HUES64 (cell line): ENCODE measurements around the gene TLCD1. TPM values are rescaled to one million over a fixed set of nuclear protein-coding genes. Genes with fewer than 3 reads are reported as not detected.
A peak's percentile ranks its signal among the peaks of the same experiment; 100 is the strongest.

Experiments
- H3K27ac ChIP-seq: 2 replicates; pipeline ENCODE4 v1.7.0; 2013; ENCODE audit warnings: low read depth, low read length, inconsistent platforms
- H3K27me3 ChIP-seq: 2 replicates; pipeline ENCODE4 v1.6.1; 2013; ENCODE audit warnings: mild to moderate bottlenecking, low read length; ENCODE audit not compliant: insufficient read depth
- H3K36me3 ChIP-seq: 2 replicates; pipeline ENCODE4 v1.6.1; 2013; ENCODE audit warnings: mild to moderate bottlenecking, low read length; ENCODE audit not compliant: insufficient read depth
- H3K4me1 ChIP-seq: 2 replicates; pipeline ENCODE4 v1.6.1; 2013; ENCODE audit warnings: mild to moderate bottlenecking, low read length, moderate library complexity; ENCODE audit not compliant: insufficient read depth
- H3K4me3 ChIP-seq: 2 replicates; pipeline ENCODE4 v1.5.1; 2013; ENCODE audit warnings: mild to moderate bottlenecking, low read length, moderate library complexity
- H3K9ac ChIP-seq: 2 replicates; pipeline ENCODE4 v1.6.1; 2013; ENCODE audit warnings: mild to moderate bottlenecking, low read depth, low read length
- H3K9me3 ChIP-seq: 2 replicates; pipeline ENCODE4 v1.6.1; 2013; ENCODE audit warnings: low read depth, low read length; ENCODE audit not compliant: insufficient read depth
- WGBS: fragments of 150-250, 120-280 bp; methylation state at CpG from one replicate; pipeline ENCODE4 v1.1.7; 2013; ENCODE audit warnings: missing lambda C conversion rate; 5-methylcytosine and 5-hydroxymethylcytosine counted together
- polyA plus RNA-seq, 2 experiments: library from polyadenylated mRNA; stranded (reverse); fragments of 50-300 nt; gene quantifications; one replicate each; pipeline ENCODE4 v1.2.3, GENCODE V29; 2013

TLCD1 gene, protein sequence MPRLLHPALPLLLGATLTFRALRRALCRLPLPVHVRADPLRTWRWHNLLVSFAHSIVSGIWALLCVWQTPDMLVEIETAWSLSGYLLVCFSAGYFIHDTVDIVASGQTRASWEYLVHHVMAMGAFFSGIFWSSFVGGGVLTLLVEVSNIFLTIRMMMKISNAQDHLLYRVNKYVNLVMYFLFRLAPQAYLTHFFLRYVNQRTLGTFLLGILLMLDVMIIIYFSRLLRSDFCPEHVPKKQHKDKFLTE
- 32.9 TPM for polyA plus RNA-seq (2013, experiment 1 of 2)
- polyA plus RNA-seq (2013, experiment 2 of 2), result 35.6 TPM

DNA sequence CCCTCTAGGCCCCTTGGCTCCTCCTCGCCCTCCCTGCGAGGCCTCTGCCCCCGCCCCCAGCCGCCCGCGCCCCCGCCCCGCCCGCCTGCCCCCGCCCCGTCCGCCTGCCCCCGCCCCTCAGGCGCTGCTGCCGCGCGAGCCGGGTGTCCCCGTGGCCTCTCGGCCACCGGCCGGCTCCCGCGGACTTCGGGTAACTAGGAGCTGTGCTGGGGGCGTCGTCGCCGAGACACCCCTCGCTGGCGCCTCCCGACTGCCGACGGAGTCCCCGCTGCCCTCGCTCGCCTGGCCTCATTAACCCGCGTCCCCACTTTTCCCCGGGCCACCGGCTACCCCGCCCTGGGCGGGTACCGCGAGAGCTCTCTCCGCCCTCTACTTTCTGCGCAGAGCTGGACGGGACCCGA, at the start of gene TLCD1:
Gene TLCD1 (minus strand): TSS at position 8 of the 401 bp plus-strand sequence. CDS start 136 bp downstream, outside the sequence.
- Histone ChIP-seq H3K4me1 (peaks cover 17% of the 10 kb centered on the region; the same call in 1 of the 2 replicates), H3K27me3 (no peaks in the 10 kb centered on the region), H3K4me3 (peak within 1 kb of the TSS; percentile 78), H3K27ac (peak within 1 kb of the TSS; percentile 98), H3K9ac (peak within 1 kb of the TSS; percentile 96), H3K9me3 (no peaks in the 10 kb centered on the region), H3K36me3 (peaks cover 39% of the 10 kb centered on the region)
- WGBS, result under 1% methylated on average over 49 of the region's 49 CpGs

- H3K4me1 ChIP-seq, result peaks cover 6% of the 10 kb centered on the region; the same call in 1 of the 2 replicates
- H3K9me3 ChIP-seq, result no peaks in the 10 kb centered on the region
- no peak overlapping the region; the same call in 1 of the 2 replicates for H3K27ac ChIP-seq
- H3K9ac ChIP-seq, result no peak overlapping the region
- no peaks in the 10 kb centered on the region for H3K27me3 ChIP-seq
- H3K4me3 ChIP-seq, result no peak overlapping the region
- 89% methylated on average over 3 of the region's 3 CpGs for WGBS
- peaks cover 16% of the 10 kb centered on the region; the same call in 1 of the 2 replicates for H3K36me3 ChIP-seq
Measured at GRCh38 chr17:28774206-28774605, 48.2 kb upstream of the TLCD1 start.

GRCh38 chr17:28773736-28774135, 47.7 kb upstream of the TLCD1 start:
- Histone ChIP-seq H3K9me3 (no peaks in the 10 kb centered on the region), H3K4me1 (peaks cover 6% of the 10 kb centered on the region; the same call in 1 of the 2 replicates), H3K4me3 (no peak overlapping the region), H3K36me3 (peaks cover 16% of the 10 kb centered on the region; the same call in 1 of the 2 replicates), H3K9ac (no peak overlapping the region), H3K27me3 (no peaks in the 10 kb centered on the region), H3K27ac (no peak overlapping the region)
- WGBS, result 89% methylated on average over 6 of the region's 6 CpGs

- no peak overlapping the region for H3K27ac ChIP-seq
- H3K9ac ChIP-seq, result no peak overlapping the region
- peaks cover 42% of the 10 kb centered on the region for H3K36me3 ChIP-seq
- H3K9me3 ChIP-seq, result no peaks in the 10 kb centered on the region
- H3K4me1 ChIP-seq, result peaks cover 22% of the 10 kb centered on the region
- WGBS, result 91% methylated on average over 4 of the region's 4 CpGs
- H3K27me3 ChIP-seq, result no peaks in the 10 kb centered on the region
- no peak overlapping the region for H3K4me3 ChIP-seq
Measured at GRCh38 chr17:28765038-28765437, 39.0 kb upstream of the TLCD1 start.

DNA sequence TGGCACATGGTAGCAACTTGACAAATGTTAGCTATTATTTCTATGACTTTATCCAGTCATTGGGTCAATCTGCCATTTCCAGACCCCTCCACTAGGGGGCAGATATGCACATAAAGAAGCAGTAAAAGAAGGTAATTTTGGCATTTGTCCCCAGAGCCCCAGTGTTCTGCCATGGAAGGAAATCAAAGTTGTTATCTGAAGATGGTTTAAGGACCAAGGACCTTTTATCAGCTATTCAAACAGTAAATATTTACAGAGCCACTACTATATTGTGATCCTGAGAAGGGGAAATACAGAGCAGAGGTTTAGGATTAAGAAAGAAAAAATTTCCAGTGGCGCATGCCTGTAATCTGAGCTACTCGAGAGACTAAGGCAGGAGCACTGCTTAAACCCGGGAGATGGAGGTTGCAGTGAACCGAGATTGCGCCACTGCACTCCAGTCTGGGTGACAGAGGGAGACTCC, 37.8 kb upstream of the TLCD1 start:
- H3K9ac ChIP-seq, result no peak overlapping the region
- H3K4me3 ChIP-seq, result no peak overlapping the region
- 86% methylated on average over 5 of the region's 5 CpGs for WGBS
- H3K36me3 ChIP-seq, result peaks cover 54% of the 10 kb centered on the region
- H3K4me1 ChIP-seq, result peaks cover 26% of the 10 kb centered on the region
- peak overlapping the region; percentile 3; the same call in 1 of the 2 replicates for H3K27ac ChIP-seq
- H3K27me3 ChIP-seq, result no peaks in the 10 kb centered on the region
- H3K9me3 ChIP-seq, result no peaks in the 10 kb centered on the region

DNA sequence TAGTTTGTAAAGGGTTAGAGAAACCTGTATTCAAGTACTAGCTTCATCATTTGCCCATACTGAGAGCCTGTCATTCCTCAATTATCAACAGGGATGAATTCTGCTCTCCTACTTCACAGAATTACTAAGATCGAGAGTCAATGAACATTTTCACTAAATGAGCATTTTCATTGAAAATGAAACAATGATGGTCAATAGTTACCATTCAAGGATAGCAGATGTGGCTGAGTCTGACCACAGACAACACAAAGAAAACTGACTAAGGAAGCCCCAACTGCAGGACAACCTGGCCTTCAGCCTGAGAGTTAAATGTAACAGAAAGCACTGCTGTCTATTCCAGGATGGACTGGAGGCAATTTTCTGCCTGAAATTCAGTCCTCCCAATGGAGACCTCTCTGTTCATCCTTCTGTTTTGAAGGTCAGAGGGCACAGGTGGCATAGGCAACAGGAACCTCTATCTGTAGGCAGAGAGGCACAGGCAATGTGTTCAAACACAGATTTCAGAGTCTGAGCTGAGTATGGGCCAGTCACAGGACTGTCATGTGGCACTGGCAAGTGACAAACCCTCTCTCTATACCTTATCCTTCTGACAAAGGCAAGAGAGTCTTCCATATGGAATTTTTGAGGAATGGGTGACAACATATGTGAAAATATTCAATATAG, 37.2 kb upstream of the TLCD1 start:
- peaks cover 58% of the 10 kb centered on the region for H3K36me3 ChIP-seq

GRCh38 chr17:28760601-28761562, 34.8 kb upstream of the TLCD1 start:
- Histone ChIP-seq H3K27me3 (no peaks in the 10 kb centered on the region), H3K9me3 (no peaks in the 10 kb centered on the region), H3K27ac (peak overlapping the region; percentile 89), H3K9ac (peak overlapping the region; percentile 50), H3K4me3 (0 out of 2 replicates have a peak overlapping the region, but pooled peaks have one; percentile 1), H3K36me3 (peaks cover 60% of the 10 kb centered on the region), H3K4me1 (peaks cover 29% of the 10 kb centered on the region)
- 12% methylated on average over 9 of the region's 9 CpGs for WGBS

More for the DNA sequence above, 37.2 kb upstream of the TLCD1 start:
- Histone ChIP-seq H3K4me3 (no peak overlapping the region), H3K9ac (no peak overlapping the region), H3K9me3 (no peaks in the 10 kb centered on the region), H3K4me1 (peaks cover 26% of the 10 kb centered on the region), H3K27me3 (no peaks in the 10 kb centered on the region), H3K27ac (peak overlapping the region; percentile 3; the same call in 1 of the 2 replicates)
- 100% methylated on average over 1 of the region's 1 CpG for WGBS

DNA sequence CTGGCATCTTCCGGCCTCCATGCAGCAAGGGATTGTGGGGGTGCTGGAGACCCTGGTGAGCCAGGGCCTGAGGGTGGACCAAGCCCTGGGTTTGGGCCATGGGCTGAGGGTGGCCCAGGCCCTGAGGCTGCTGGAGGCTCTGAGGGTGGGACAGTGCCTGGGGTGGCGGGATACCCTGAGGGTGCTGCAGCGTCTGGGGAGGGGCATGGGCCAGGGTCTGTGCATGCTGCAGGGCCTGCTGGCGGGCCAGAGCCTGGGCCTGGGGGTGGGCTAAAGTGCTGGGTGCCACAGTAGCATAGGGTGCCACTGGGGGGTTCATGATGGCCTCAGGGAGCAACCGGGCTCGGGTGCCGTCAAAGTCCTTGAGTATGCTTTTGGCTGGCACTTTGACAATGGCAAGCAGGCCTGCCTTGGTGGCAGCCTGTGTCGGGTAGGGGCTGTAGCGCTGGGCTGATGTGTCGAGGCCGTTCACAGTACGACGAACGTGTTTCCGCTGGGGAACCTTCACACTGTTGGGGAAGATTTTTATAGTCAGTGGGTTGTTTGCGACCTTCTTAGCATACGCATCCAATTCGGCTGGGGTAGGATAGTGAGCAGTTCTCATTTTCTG, 33.3 kb upstream of the TLCD1 start:
- H3K4me3 ChIP-seq, result no peak overlapping the region
- H3K9ac ChIP-seq, result no peak overlapping the region
- H3K4me1 ChIP-seq, result peaks cover 29% of the 10 kb centered on the region
- no peaks in the 10 kb centered on the region for H3K27me3 ChIP-seq
- no peaks in the 10 kb centered on the region for H3K9me3 ChIP-seq
- 96% methylated on average over 18 of the region's 18 CpGs for WGBS
- peaks cover 46% of the 10 kb centered on the region for H3K36me3 ChIP-seq
- H3K27ac ChIP-seq, result peak overlapping the region; percentile 48; the same call in 1 of the 2 replicates

- H3K4me3 ChIP-seq, result no peak overlapping the region
- no peak overlapping the region for H3K9ac ChIP-seq
- no peaks in the 10 kb centered on the region for H3K9me3 ChIP-seq
- no peak overlapping the region for H3K27ac ChIP-seq
- WGBS, result 97% methylated on average over 32 of the region's 32 CpGs
- H3K4me1 ChIP-seq, result peaks cover 29% of the 10 kb centered on the region
- no peaks in the 10 kb centered on the region for H3K27me3 ChIP-seq
- peaks cover 43% of the 10 kb centered on the region for H3K36me3 ChIP-seq
Measured at GRCh38 chr17:28758411-28759121, 32.5 kb upstream of the TLCD1 start.
